Right kidney (tissue), 1 donor: ENCODE data around the gene KCND3.

Experiments used
- DNase-seq: peaks from one replicate; pipeline ENCODE4 v3.0.0-alpha.2; 2016

KCND3 gene

GRCh38 chr1:111958851-111959250, 30.6 kb downstream of the KCND3 start:
- DNase-seq = no peak

- no peak for DNase-seq
Measured at GRCh38 chr1:111958075-111958474, 31.4 kb downstream of the KCND3 start.

- no peak for DNase-seq
Measured at GRCh38 chr1:111956155-111956771, 33.2 kb downstream of the KCND3 start.

- no peak for DNase-seq
Measured at GRCh38 chr1:111955755-111956154, 33.7 kb downstream of the KCND3 start.

- no peak for DNase-seq
Measured at GRCh38 chr1:111953797-111954196, 35.7 kb downstream of the KCND3 start.

GRCh38 chr1:111952125-111952657, 37.3 kb downstream of the KCND3 start:
- no peak for DNase-seq

GRCh38 chr1:111948209-111949171, 41.0 kb downstream of the KCND3 start:
- DNase-seq = no peak

GRCh38 chr1:111943846-111944749, 45.4 kb downstream of the KCND3 start:
- no peak for DNase-seq

GRCh38 chr1:111943066-111943465, 46.4 kb downstream of the KCND3 start:
- DNase-seq = no peak

GRCh38 chr1:111938536-111938935, 50.9 kb downstream of the KCND3 start:
- no peak for DNase-seq

- no peak for DNase-seq
Measured at GRCh38 chr1:111938123-111938522, 51.3 kb downstream of the KCND3 start.

- no peak for DNase-seq
Measured at GRCh38 chr1:111937147-111937725, 52.2 kb downstream of the KCND3 start.

- no peak for DNase-seq
Measured at GRCh38 chr1:111934106-111934852, 55.2 kb downstream of the KCND3 start.

- DNase-seq = no peak
Measured at GRCh38 chr1:111930356-111930755, 59.1 kb downstream of the KCND3 start.

- DNase-seq = no peak
Measured at GRCh38 chr1:111928531-111928930, 60.9 kb downstream of the KCND3 start.

GRCh38 chr1:111927652-111928051, 61.8 kb downstream of the KCND3 start:
- DNase-seq = no peak

- no peak for DNase-seq
Measured at GRCh38 chr1:111924786-111925185, 64.7 kb downstream of the KCND3 start.

GRCh38 chr1:111923766-111924165, 65.7 kb downstream of the KCND3 start:
- DNase-seq = no peak

GRCh38 chr1:111921948-111922347, 67.5 kb downstream of the KCND3 start:
- no peak for DNase-seq

- DNase-seq = no peak
Measured at GRCh38 chr1:111920221-111921024, 69.0 kb downstream of the KCND3 start.
